Stimulated activated CD8-positive, alpha-beta memory T cell treated with anti-CD3 and anti-CD28 coated beads, Interleukin-4, amount 100 ng/mL, for 4 hours (primary cell): ENCODE results near the gene POLE.

Source experiments
- DNase-seq, 2 donors: peaks; one replicate each; pipeline ENCODE4 v3.0.0-alpha.2; 2020; ENCODE audit warnings: low read depth in 2 of 2, low spot score in 1 of 2

The POLE gene

GRCh38 chr12:132677492-132677891, 9.7 kb downstream of the POLE start:
- no peak for DNase-seq

- DNase-seq: no peak
Measured at GRCh38 chr12:132675757-132676432, 11.2 kb downstream of the POLE start.

- no peak for DNase-seq
Measured at GRCh38 chr12:132674561-132674960, 12.6 kb downstream of the POLE start.

GRCh38 chr12:132673288-132674179, 13.6 kb downstream of the POLE start:
- DNase-seq: no peak

- no peak for DNase-seq
Measured at GRCh38 chr12:132672678-132673077, 14.5 kb downstream of the POLE start.

GRCh38 chr12:132672116-132672515, 15.0 kb downstream of the POLE start:
- no peak for DNase-seq

GRCh38 chr12:132669166-132669879, 17.8 kb downstream of the POLE start:
- DNase-seq: no peak

GRCh38 chr12:132668191-132669088, 18.7 kb downstream of the POLE start:
- no peak for DNase-seq

- no peak for DNase-seq
Measured at GRCh38 chr12:132665794-132666193, 21.3 kb downstream of the POLE start.

- DNase-seq: no peak
Measured at GRCh38 chr12:132665149-132665491, 22.0 kb downstream of the POLE start.

GRCh38 chr12:132664206-132665148, 22.7 kb downstream of the POLE start:
- DNase-seq: no peak

- DNase-seq: no peak
Measured at GRCh38 chr12:132662901-132663755, 24.0 kb downstream of the POLE start.

GRCh38 chr12:132661972-132662371, 25.2 kb downstream of the POLE start:
- no peak for DNase-seq

- DNase-seq: no peak
Measured at GRCh38 chr12:132660996-132661395, 26.1 kb downstream of the POLE start.

- no peak for DNase-seq
Measured at GRCh38 chr12:132660052-132660451, 27.1 kb downstream of the POLE start.

- no peak for DNase-seq
Measured at GRCh38 chr12:132659146-132659545, 28.0 kb downstream of the POLE start.

- DNase-seq: no peak
Measured at GRCh38 chr12:132658149-132658894, 28.8 kb downstream of the POLE start.
